Measurements from ENCODE around the gene HGFAC.

The HGFAC gene

GRCh38 chr4:3444351-3445110, 2.8 kb downstream of the HGFAC start:
- DNase-seq = no peak
- Histone ChIP-seq H3K14ac (ENCODE audit: low read length in 2 of 2) (no peak overlapping the region), H2BK5ac (ENCODE audit: low read depth, low read length, poor library complexity, severe bottlenecking) (no peak overlapping the region), H3K4me2 (ENCODE audit: low read length, poor library complexity, severe bottlenecking) (no peak overlapping the region), H3K4ac (ENCODE audit: low read depth in 1 of 2, low read length in 2 of 2) (no peak overlapping the region), H4K8ac (ENCODE audit: low read length) (no peak overlapping the region), H3K18ac (ENCODE audit: low read depth in 1 of 2, low read length in 2 of 2) (no peak overlapping the region), H3K23ac (ENCODE audit: low read length in 2 of 2) (no peak overlapping the region), H3K36me3 (ENCODE audit: control insufficient read depth in 1 of 2, insufficient read depth in 2 of 2, low read depth in 1 of 2, low read length in 2 of 2) (peaks cover 0 to 3% of the 10 kb centered on the region in 2 experiments), H3K27ac (ENCODE audit: low read length, poor library complexity, severe bottlenecking) (no peak overlapping the region), H3K4me3 (ENCODE audit: insufficient read depth in 1 of 2, low read depth in 1 of 2, low read length in 2 of 2) (no peak overlapping the region), H2BK15ac (ENCODE audit: low read depth, poor library complexity, severe bottlenecking) (no peak overlapping the region), H3K9ac (ENCODE audit: low read length) (no peak overlapping the region), H3K9me3 (ENCODE audit: control insufficient read depth, low read length) (no peaks in the 10 kb centered on the region), H2AFZ (ENCODE audit: low read depth, low read length) (no peak overlapping the region), H2BK12ac (ENCODE audit: low read length in 2 of 2) (no peak overlapping the region), H2BK120ac (ENCODE audit: low read depth, low read length) (no peak overlapping the region), H2AK5ac (ENCODE audit: low read length, severe bottlenecking) (no peak overlapping the region), H3K79me1 (replicated peaks; ENCODE audit: low read length, poor library complexity, severe bottlenecking) (no peaks in the 10 kb centered on the region), H4K91ac (ENCODE audit: low read length) (no peak overlapping the region), H3K27me3 (ENCODE audit: control insufficient read depth in 1 of 2, insufficient read depth in 1 of 2, low read length in 2 of 2) (peaks cover 0 to 11% of the 10 kb centered on the region in 2 experiments), H3K4me1 (ENCODE audit: control insufficient read depth, insufficient read depth, low read depth, low read length) (peaks cover 33% of the 10 kb centered on the region)
- whole genome bisulfite sequencing = 93% methylated on average over 54 of the region's 56 CpGs

- H3K4me3 ChIP-seq (ENCODE audit: insufficient read depth in 1 of 2, low read depth in 1 of 2, low read length in 2 of 2) = no peak overlapping the region
- H3K14ac ChIP-seq (ENCODE audit: low read length in 2 of 2) = no peak overlapping the region
- no peak overlapping the region for H2BK5ac ChIP-seq (ENCODE audit: low read depth, low read length, poor library complexity, severe bottlenecking)
- H3K9ac ChIP-seq (ENCODE audit: low read length) = no peak overlapping the region
- no peak overlapping the region for H2AFZ ChIP-seq (ENCODE audit: low read depth, low read length)
- no peak overlapping the region for H3K27ac ChIP-seq (ENCODE audit: low read length, poor library complexity, severe bottlenecking)
- H3K18ac ChIP-seq (ENCODE audit: low read depth in 1 of 2, low read length in 2 of 2) = no peak overlapping the region
- H4K8ac ChIP-seq (ENCODE audit: low read length) = no peak overlapping the region
- no peak overlapping the region for H2AK5ac ChIP-seq (ENCODE audit: low read length, severe bottlenecking)
- H4K91ac ChIP-seq (ENCODE audit: low read length) = no peak overlapping the region
- no peak for DNase-seq
- no peak overlapping the region for H2BK12ac ChIP-seq (ENCODE audit: low read length in 2 of 2)
- H3K36me3 ChIP-seq (ENCODE audit: control insufficient read depth in 1 of 2, insufficient read depth in 2 of 2, low read depth in 1 of 2, low read length in 2 of 2) = peaks cover 0 to 3% of the 10 kb centered on the region in 2 experiments
- no peaks in the 10 kb centered on the region for H3K9me3 ChIP-seq (ENCODE audit: control insufficient read depth, low read length)
- no peak overlapping the region for H3K4ac ChIP-seq (ENCODE audit: low read depth in 1 of 2, low read length in 2 of 2)
- H2BK15ac ChIP-seq (ENCODE audit: low read depth, poor library complexity, severe bottlenecking) = no peak overlapping the region
- no peak overlapping the region for H2BK120ac ChIP-seq (ENCODE audit: low read depth, low read length)
- WGBS = 85% methylated on average over 33 of the region's 34 CpGs
- peaks cover 30% of the 10 kb centered on the region for H3K4me1 ChIP-seq (ENCODE audit: control insufficient read depth, insufficient read depth, low read depth, low read length)
- peaks cover 0 to 14% of the 10 kb centered on the region in 2 experiments for H3K27me3 ChIP-seq (ENCODE audit: control insufficient read depth in 1 of 2, insufficient read depth in 1 of 2, low read length in 2 of 2)
- H3K4me2 ChIP-seq (ENCODE audit: low read length, poor library complexity, severe bottlenecking) = no peak overlapping the region
- no peaks in the 10 kb centered on the region for H3K79me1 ChIP-seq (replicated peaks; ENCODE audit: low read length, poor library complexity, severe bottlenecking)
- H3K23ac ChIP-seq (ENCODE audit: low read length in 2 of 2) = no peak overlapping the region
Measured at GRCh38 chr4:3445111-3445820, 3.5 kb downstream of the HGFAC start.

- Histone ChIP-seq H3K14ac (ENCODE audit: low read length in 2 of 2) (no peak overlapping the region), H3K23ac (ENCODE audit: low read length in 2 of 2) (no peak overlapping the region), H2BK5ac (ENCODE audit: low read depth, low read length, poor library complexity, severe bottlenecking) (no peak overlapping the region), H3K9me3 (ENCODE audit: control insufficient read depth, low read length) (no peaks in the 10 kb centered on the region), H3K27me3 (ENCODE audit: control insufficient read depth in 1 of 2, insufficient read depth in 1 of 2, low read length in 2 of 2) (peaks cover 0 to 14% of the 10 kb centered on the region in 2 experiments), H2AK5ac (ENCODE audit: low read length, severe bottlenecking) (no peak overlapping the region), H3K4me1 (ENCODE audit: control insufficient read depth, insufficient read depth, low read depth, low read length) (peaks cover 26% of the 10 kb centered on the region), H3K27ac (ENCODE audit: low read length, poor library complexity, severe bottlenecking) (no peak overlapping the region), H3K18ac (ENCODE audit: low read depth in 1 of 2, low read length in 2 of 2) (no peak overlapping the region), H2BK120ac (ENCODE audit: low read depth, low read length) (no peak overlapping the region), H4K8ac (ENCODE audit: low read length) (no peak overlapping the region), H3K4me3 (ENCODE audit: insufficient read depth in 1 of 2, low read depth in 1 of 2, low read length in 2 of 2) (no peak overlapping the region), H3K4me2 (ENCODE audit: low read length, poor library complexity, severe bottlenecking) (no peak overlapping the region), H3K4ac (ENCODE audit: low read depth in 1 of 2, low read length in 2 of 2) (no peak overlapping the region), H2BK15ac (ENCODE audit: low read depth, poor library complexity, severe bottlenecking) (no peak overlapping the region), H2AFZ (ENCODE audit: low read depth, low read length) (no peak overlapping the region), H3K79me1 (replicated peaks; ENCODE audit: low read length, poor library complexity, severe bottlenecking) (no peaks in the 10 kb centered on the region), H3K36me3 (ENCODE audit: control insufficient read depth in 1 of 2, insufficient read depth in 2 of 2, low read depth in 1 of 2, low read length in 2 of 2) (peaks cover 0 to 3% of the 10 kb centered on the region in 2 experiments), H3K9ac (ENCODE audit: low read length) (no peak overlapping the region), H2BK12ac (ENCODE audit: low read length in 2 of 2) (no peak overlapping the region), H4K91ac (ENCODE audit: low read length) (no peak overlapping the region)
- no peak for DNase-seq
- 95% methylated on average over 32 of the region's 34 CpGs for WGBS
Measured at GRCh38 chr4:3445829-3446545, 4.2 kb downstream of the HGFAC start.
